DOHH2 (cell line): ENCODE data around the gene LILRB4.

ENCODE experiments used
- CTCF ChIP-seq: fragments of 200-600 bp; sonication (generic); IDR thresholded peaks from one replicate; pipeline ENCODE4 v1.5.1; 2014; ENCODE audit warnings: antibody characterized with exemption, mild to moderate bottlenecking, low read depth, low read length; ENCODE audit not compliant: poor library complexity, severe bottlenecking
- EZH2phosphoT487 ChIP-seq: fragments of 200-600 bp; sonication (generic); IDR thresholded peaks from 2 replicates; pipeline ENCODE4 v1.6.1; 2017; ENCODE audit warnings: borderline replicate concordance, mild to moderate bottlenecking, antibody characterized with exemption, low read length, moderate library complexity, mixed read lengths

DNA sequence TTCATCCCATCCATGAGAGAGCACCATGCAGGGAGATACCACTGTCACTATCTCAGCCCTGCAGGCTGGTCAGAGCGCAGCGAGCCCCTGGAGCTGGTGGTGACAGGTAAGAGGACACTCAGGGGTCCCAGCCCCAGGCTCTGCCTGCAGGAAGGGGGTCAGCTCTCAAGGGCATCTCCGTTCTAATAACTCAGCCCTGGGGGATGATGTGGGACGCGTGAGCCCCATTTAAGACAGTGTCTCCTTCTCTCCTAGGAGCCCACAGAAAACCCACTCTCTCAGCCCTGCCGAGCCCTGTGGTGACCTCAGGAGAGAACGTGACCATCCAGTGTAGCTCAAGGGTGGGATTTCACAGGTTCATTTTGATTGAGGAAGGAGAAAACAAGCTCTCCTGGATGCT lies 46.0 kb downstream of the LILRB4 start:
- TF ChIP-seq CTCF, result no peak
- no peak for TF ChIP-seq EZH2phosphoT487
